ENCODE results near the gene CNTFR. TPM values are rescaled to one million over a fixed set of nuclear protein-coding genes. Genes with fewer than 3 reads are reported as not detected.

Gene CNTFR
- total and polyA plus RNA-seq, 4 donors = 0.75 to 3.3 (median 2.0) TPM

GRCh38 chr9:34624475-34625185 lies 35.1 kb upstream of the CNTFR start:
- H3K27me3 ChIP-seq (ENCODE audit: control insufficient read depth in 4 of 4, insufficient read depth in 4 of 4, low read length in 3 of 4) = no peaks in the 10 kb centered on the region
- WGBS = 64% methylated on average over 39 of the region's 39 CpGs

More at GRCh38 chr9:34624475-34625185, 35.1 kb upstream of the CNTFR start:
- TF ChIP-seq NR2F2 (IDR thresholded peaks at IDR 0.05) (no peak), YY1 (IDR thresholded peaks at IDR 0.05) (no peak), MAX (IDR thresholded peaks at IDR 0.05) (no peak), EGR1 (IDR thresholded peaks at IDR 0.05; ENCODE audit: low read depth in 2 of 2) (no peak), ATF3 (IDR thresholded peaks at IDR 0.05) (no peak), JUND (IDR thresholded peaks at IDR 0.05) (no peak), HNF4A (conservative IDR thresholded peaks at IDR 0.05) (no peak), REST (IDR thresholded peaks at IDR 0.05) (no peak), FOXA1 (IDR thresholded peaks at IDR 0.05) (no peak), RAD21 (IDR thresholded peaks at IDR 0.05) (no peak), CTCF (IDR thresholded peaks at IDR 0.05; ENCODE audit: low read depth, low read length, missing input control) (no peak), HNF4G (IDR thresholded peaks at IDR 0.05) (no peak), TAF1 (conservative IDR thresholded peaks at IDR 0.05) (no peak)
- H3K9ac ChIP-seq (ENCODE audit: low read depth in 1 of 2, low read length in 2 of 2) = no peak overlapping the region
- H3K4me3 ChIP-seq (ENCODE audit: low read depth in 1 of 3, low read length in 3 of 3) = no peak overlapping the region
- no peaks in the 10 kb centered on the region for H3K9me3 ChIP-seq (ENCODE audit: control insufficient read depth in 4 of 4, low read length in 3 of 4)
- H3K4me1 ChIP-seq (ENCODE audit: control insufficient read depth in 4 of 4, insufficient read depth in 4 of 4, low read length in 3 of 4) = peaks cover 3 to 22% (median 18%) of the 10 kb centered on the region in 4 donors
- no peak overlapping the region for H3K27ac ChIP-seq (ENCODE audit: low read depth in 1 of 2, low read length in 2 of 2)
- no peaks in the 10 kb centered on the region for H3K36me3 ChIP-seq (ENCODE audit: control insufficient read depth in 4 of 4, insufficient read depth in 3 of 4, low read depth in 1 of 4, low read length in 3 of 4)
- no peak for DNase-seq (ENCODE audit: low spot score)

Measured in liver (tissue), 9 donors.